HG03442 (cell line): ENCODE results near the gene STXBP2.

ENCODE experiments used
- ATAC-seq: cut with Tn5 transposase; IDR thresholded peaks from one replicate; pipeline ENCODE4 v1.9.1; 2021; ENCODE audit warnings: mild to moderate bottlenecking, moderate library complexity; ENCODE audit not compliant: unreplicated experiment

The STXBP2 gene

GRCh38 chr19:7636691-7637373 is at the start of gene STXBP2:
TSS of gene STXBP2 (plus strand) at chr19:7637110. CDS start at chr19:7637150, 40 bp downstream.
- ATAC-seq, result peak; percentile 62

- no peak for ATAC-seq
These were observed 47.1 kb upstream of the STXBP2 start for GRCh38 chr19:7589822-7590221.

GRCh38 chr19:7590256-7590655 is 46.7 kb upstream of the STXBP2 start:
- no peak for ATAC-seq

GRCh38 chr19:7595466-7596133 is 41.3 kb upstream of the STXBP2 start, which contains the start of gene CAMSAP3:
TSS of gene CAMSAP3 (plus strand) at chr19:7595863. CDS start at chr19:7596003, 140 bp downstream.
- ATAC-seq, result no peak

- no peak for ATAC-seq
These were observed 40.5 kb upstream of the STXBP2 start for GRCh38 chr19:7596211-7596937.

- no peak for ATAC-seq
These were observed 39.2 kb upstream of the STXBP2 start for GRCh38 chr19:7597689-7598088.

- no peak for ATAC-seq
These were observed 38.7 kb upstream of the STXBP2 start for GRCh38 chr19:7598180-7598579.

GRCh38 chr19:7600721-7601120 is 36.2 kb upstream of the STXBP2 start:
- ATAC-seq, result no peak

GRCh38 chr19:7602240-7602934 is 34.5 kb upstream of the STXBP2 start:
- ATAC-seq, result no peak

GRCh38 chr19:7602935-7603497 is 33.9 kb upstream of the STXBP2 start:
- no peak for ATAC-seq

GRCh38 chr19:7603919-7604318 is 33.0 kb upstream of the STXBP2 start:
- ATAC-seq, result no peak

- no peak for ATAC-seq
These were observed 31.3 kb upstream of the STXBP2 start for GRCh38 chr19:7605490-7606222.

GRCh38 chr19:7606289-7606688 is 30.6 kb upstream of the STXBP2 start:
- ATAC-seq, result no peak

- ATAC-seq, result no peak
These were observed 29.6 kb upstream of the STXBP2 start for GRCh38 chr19:7607212-7607873.

- ATAC-seq, result no peak
These were observed 28.9 kb upstream of the STXBP2 start for GRCh38 chr19:7607874-7608560.

GRCh38 chr19:7610491-7611240 is 26.2 kb upstream of the STXBP2 start:
- no peak for ATAC-seq

GRCh38 chr19:7611541-7612279 is 25.2 kb upstream of the STXBP2 start:
- ATAC-seq, result no peak
